OCI-LY3 (cell line): ENCODE measurements around the gene RAD18.

ENCODE experiments used
- CTCF ChIP-seq: fragments of 200-600, 300-600 bp; sonication (generic); IDR thresholded peaks from 2 replicates; pipeline ENCODE4 v1.5.1; 2014; ENCODE audit warnings: antibody characterized with exemption, low read length, low read depth
- EZH2phosphoT487 ChIP-seq: fragments of 200-600 bp; shearing (Covaris generic); IDR thresholded peaks from 2 replicates; pipeline ENCODE4 v1.6.1; 2018; ENCODE audit warnings: antibody characterized with exemption, mixed run types, low read depth

- TF ChIP-seq CTCF, result no peak
- no peak for TF ChIP-seq EZH2phosphoT487
Measured at GRCh38 chr3:8845641-8846040, 117.6 kb downstream of the RAD18 start.
